GM19328 (cell line): ENCODE data around the gene TNFSF11.

Source experiments
- ATAC-seq: cut with Tn5 transposase; IDR thresholded peaks from one replicate; pipeline ENCODE4 v1.9.1; 2021; ENCODE audit warnings: mild to moderate bottlenecking, moderate library complexity; ENCODE audit not compliant: unreplicated experiment

Gene TNFSF11

GRCh38 chr13:42651936-42652641, 78.1 kb downstream of the TNFSF11 start:
- ATAC-seq, result no peak

- ATAC-seq, result no peak
Measured at GRCh38 chr13:42652642-42653415, 78.9 kb downstream of the TNFSF11 start.

DNA sequence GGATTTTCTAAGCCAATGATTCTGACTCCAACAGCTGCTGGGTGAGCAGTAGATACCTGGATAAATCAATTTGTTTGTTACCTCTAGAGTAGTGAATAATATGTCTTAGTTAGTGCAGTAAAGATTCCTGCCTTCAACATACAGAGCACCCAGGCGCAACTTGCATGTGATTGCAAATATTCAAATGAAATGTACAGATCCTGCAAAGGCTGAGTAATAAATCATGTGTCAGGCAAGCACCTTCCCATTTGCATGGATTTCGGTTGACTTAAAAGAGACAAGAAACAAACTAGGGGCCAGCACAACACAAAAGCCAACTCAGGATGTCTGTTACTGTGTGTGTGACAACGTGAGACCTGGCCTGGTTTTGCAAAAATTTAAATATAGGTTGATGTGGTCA, 79.7 kb downstream of the TNFSF11 start:
- no peak for ATAC-seq

GRCh38 chr13:42654212-42654611, 80.3 kb downstream of the TNFSF11 start:
- no peak for ATAC-seq

DNA sequence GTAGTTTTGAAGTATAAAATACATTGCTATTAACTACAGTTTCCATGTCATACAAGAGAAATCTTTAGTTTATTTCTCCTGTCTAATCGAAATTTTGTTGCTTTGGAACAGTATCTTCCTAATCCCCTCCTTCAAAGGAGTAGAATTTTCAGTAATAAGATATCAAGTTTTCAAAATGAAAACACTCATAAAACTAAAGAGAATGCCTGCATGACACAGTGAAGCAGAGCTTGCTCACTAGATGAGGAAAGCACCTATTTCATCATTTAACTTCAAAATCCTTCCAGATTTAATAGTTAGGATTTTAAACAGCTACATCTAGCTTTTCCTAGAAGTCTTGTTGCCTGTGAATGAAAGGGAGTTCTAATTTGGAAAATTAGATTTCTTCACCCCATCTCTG, 80.8 kb downstream of the TNFSF11 start:
- ATAC-seq, result no peak

GRCh38 chr13:42656161-42656560, 82.2 kb downstream of the TNFSF11 start:
- no peak for ATAC-seq

DNA sequence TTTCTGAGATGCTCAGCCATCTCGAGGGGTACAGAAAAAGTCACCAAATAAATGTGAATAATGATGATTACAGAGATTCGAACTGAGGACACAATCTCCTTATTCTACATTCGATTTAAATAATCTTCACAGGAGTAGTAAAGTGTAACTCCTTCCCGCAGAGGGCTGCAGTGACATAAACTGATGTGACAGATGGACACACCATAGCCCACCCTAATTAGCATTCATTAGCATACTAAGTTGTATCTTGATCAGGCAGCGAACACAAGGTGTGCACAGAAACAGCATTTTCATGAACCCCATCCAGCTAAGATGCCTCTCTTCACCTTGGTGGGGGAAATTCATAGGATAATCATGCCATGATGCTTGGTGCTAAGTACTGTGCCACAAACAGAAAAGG, 83.0 kb downstream of the TNFSF11 start:
- ATAC-seq, result no peak
